Stromal cell of bone marrow (primary cell): Measurements from ENCODE around the gene FAT1.
"Not testable (repeated sequence)": the region's sequence is repeated elsewhere in the genome, so short reads cannot be mapped to it uniquely, and the experiment has no call there.

Experiments used
- DNase-seq: peaks from one replicate; pipeline ENCODE4 v3.0.0-alpha.2; 2012; ENCODE audit warnings: low read depth

FAT1 gene

DNA sequence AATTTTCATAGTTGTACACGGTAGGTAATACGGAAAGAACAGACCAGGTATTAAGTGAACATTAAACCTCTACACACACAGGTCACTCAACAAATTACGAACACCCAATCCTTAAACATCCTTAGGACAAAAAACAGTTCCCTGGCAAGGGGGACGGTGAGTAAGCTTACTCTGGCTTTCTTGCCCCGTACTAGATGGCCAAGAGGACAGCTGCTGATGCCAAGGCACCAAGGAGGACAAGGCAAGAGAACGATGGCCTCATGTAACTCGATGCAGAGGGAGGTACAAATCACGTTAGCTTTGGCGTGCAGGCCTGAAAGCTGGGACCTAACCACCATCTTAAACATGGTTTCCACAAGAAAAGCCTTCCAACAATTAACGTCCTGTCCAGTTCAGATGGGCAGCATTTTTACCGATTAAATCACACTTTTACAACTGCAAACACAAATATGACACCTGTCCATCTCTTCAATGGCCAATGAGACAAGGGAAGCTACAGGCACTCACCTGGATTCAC is 23.7 kb downstream of the FAT1 start:
- no peak for DNase-seq

GRCh38 chr4:186699298-186699697 is 24.4 kb downstream of the FAT1 start:
- DNase-seq, result no peak

DNA sequence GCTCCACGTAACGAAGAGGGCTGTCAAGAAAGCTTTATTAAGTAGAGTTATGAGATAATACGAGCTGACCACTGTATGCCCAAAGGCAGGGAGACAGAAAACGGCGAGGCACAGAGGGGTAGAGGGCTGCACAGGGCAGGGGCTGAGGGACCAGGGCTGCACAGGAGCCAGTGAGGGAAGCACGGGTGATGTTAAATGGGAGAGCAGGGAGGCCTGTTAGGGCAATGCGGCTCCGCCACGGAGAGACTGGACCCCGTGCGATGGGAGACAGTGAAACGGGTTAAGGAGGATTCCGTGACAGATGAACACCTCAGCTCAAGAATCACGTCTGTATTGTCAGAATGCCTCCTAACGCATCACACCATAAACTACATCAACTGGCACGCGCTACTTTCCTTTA is 25.1 kb downstream of the FAT1 start:
- DNase-seq, result no peak

DNA sequence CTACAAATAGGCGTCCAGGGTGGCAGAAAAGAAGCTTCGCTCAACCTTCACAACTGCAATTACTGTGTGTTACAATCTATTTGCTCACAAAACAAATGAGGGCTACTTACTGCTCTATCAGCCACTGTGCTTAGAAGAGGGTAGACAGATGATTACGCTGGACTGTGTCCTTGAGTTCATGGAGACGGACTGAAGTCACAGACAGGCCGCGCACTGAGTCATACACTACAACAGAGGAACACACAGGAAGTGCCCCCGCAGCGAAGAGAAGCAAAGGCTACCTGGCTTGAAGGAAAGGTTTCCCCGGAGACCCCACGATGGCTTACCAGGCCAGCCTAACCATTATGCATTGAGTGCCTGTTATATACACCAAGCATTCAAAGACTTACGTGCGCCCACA is 25.6 kb downstream of the FAT1 start:
- DNase-seq, result no peak

- DNase-seq, result no peak
Measured at GRCh38 chr4:186695392-186695791, 28.3 kb downstream of the FAT1 start.

DNA sequence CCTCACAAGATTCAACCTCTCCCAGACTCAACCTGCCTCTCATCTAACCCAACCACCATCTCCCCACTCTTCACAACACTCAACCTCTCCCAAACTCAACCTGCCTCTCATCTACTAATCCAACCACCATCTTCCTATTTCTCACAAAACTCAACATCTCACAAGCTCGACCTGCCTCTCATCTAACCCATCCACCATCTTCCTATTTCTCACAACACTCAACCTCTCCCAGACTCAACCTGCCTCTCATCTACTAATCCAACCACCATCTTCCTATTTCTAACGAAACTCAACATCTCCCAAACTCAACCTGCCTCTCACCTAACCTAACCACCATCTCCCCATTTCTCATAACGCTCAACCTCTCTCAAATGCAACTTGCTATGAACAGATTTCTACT is 29.8 kb downstream of the FAT1 start:
- DNase-seq, result no peak

GRCh38 chr4:186693159-186693815 is 30.4 kb downstream of the FAT1 start:
- DNase-seq, result peak; percentile 83

DNA sequence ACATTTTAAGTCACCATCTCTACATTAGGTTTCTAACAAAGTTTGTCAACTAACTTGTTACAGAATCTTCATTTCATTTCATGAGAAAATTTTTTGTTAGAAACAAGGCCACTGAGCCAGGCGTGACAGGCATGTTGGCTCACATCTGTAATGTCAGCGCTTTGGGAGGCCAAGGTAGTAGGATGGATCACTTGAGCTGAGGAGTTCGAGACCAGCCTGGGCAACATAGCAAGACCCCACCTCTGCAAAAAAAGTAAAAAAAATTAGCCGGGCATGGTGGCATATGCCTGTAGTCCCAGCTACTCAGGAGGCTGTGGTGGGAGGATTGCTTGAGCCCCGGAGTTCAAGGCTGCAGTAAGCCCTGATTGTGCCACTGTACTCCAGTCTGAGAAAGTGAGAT is 32.3 kb downstream of the FAT1 start:
- no peak for DNase-seq

DNA sequence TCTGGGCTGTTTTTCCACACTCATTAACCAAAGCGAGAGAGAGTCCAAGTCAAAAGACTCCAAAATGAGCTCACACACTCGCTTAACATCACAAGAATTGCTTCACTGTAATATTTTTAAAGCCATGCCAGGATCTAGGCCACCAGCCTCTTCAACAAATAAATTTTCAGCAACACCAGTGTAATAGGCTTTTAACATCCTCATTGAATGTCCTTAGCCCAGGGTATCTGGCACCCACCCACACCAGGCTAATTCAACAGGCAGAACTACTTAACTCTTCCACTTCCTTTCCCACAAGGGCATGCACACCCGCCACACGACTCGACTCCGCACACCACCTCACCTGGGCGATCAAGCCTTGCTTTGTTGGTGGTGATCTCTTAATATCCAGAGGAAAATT is 34.2 kb downstream of the FAT1 start:
- no peak for DNase-seq

GRCh38 chr4:186688150-186688943 is 35.3 kb downstream of the FAT1 start:
- DNase-seq, result no peak

- DNase-seq, result no peak
Measured at GRCh38 chr4:186687265-186687664, 36.4 kb downstream of the FAT1 start.

GRCh38 chr4:186685767-186686183 is 37.9 kb downstream of the FAT1 start:
- DNase-seq, result peak; percentile 54

- no peak for DNase-seq
Measured at GRCh38 chr4:186684889-186685309, 38.8 kb downstream of the FAT1 start.

GRCh38 chr4:186684220-186684619 is 39.4 kb downstream of the FAT1 start:
- DNase-seq, result no peak

DNA sequence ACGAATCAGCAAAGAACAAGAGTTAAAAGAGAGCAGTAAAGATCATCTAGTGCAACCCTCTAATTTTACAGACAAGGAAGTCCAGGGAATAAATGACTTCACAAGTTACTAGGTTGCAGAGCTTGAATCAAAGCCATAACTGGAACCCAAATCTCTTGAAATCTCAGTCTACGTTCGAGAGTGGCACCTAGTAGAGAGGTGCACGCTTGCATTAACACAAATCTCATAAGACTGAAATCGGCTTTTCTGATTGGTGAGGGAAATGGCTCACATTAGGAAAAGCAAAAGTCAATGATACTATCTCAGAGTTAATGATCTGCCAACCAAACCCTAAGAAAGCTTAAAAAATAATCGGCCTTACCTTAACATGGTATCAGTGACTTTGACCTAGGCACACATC is 43.0 kb downstream of the FAT1 start:
- no peak for DNase-seq

- DNase-seq, result peak; percentile 64
Measured at GRCh38 chr4:186676531-186677161, 47.0 kb downstream of the FAT1 start.

DNA sequence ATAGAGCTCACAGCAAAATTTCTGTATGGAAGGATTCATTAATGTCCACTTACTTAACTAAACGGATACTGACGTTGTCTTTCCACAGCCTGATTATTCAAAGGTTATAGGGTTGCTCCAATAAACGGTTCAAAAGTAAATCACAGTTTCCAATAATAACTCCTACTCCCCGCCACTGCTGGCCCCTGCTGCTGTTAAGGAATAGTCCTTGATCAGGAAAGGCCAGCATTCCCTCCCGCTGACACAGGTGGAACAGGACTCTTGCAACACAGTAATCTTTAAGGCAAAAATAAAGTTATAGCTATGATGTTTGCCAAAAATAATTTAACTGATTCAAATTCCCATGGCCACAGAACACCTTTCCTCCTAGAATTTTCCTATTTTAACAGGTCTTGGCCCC is 53.9 kb downstream of the FAT1 start:
- no peak for DNase-seq

GRCh38 chr4:186669159-186669731 is 54.4 kb downstream of the FAT1 start:
- DNase-seq, result peak; percentile 56

GRCh38 chr4:186666750-186667149 is 56.9 kb downstream of the FAT1 start:
- DNase-seq, result no peak

- no peak for DNase-seq
Measured at GRCh38 chr4:186666252-186666651, 57.4 kb downstream of the FAT1 start.

DNA sequence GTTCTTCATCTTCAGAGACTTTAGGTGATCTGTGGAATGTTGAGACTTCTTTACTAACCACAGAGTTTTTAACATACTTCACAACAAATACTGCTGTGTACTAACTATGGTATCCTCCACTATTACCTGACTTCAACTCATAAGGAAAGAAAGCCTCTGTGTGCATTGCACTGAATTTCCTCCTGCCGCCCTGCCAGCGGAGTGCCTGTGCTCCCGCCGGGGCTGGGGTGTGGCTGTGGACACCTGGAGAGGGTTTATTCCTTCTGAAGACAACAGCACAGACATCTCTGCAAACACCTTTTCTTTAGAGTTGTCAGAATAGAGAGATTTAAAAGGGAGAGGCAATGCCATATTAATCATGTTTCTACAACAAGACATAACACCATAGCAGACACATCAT is 63.3 kb downstream of the FAT1 start:
- no peak for DNase-seq

- no peak for DNase-seq
Measured at GRCh38 chr4:186659935-186660334, 63.7 kb downstream of the FAT1 start.

- DNase-seq, result not testable (repeated sequence)
Measured at GRCh38 chr4:186659456-186659855, 64.2 kb downstream of the FAT1 start.
